Mesenchymal stem cell (in vitro differentiated cells and primary cell): ENCODE data around the gene RELL2.

Source experiments
- DNase-seq: peaks from one replicate; pipeline ENCODE4 v3.0.0-alpha.2; 2013
- H2AFZ ChIP-seq: one replicate; pipeline ENCODE4 v1.6.1; 2013; ENCODE audit warnings: low read depth, mild to moderate bottlenecking, control low read depth, inconsistent platforms, low read length, moderate library complexity
- H2AK5ac ChIP-seq: 2 replicates; pipeline ENCODE4 v1.6.1; 2013; ENCODE audit warnings: low read length, moderate library complexity, mild to moderate bottlenecking, inconsistent platforms; ENCODE audit not compliant: severe bottlenecking
- H2BK120ac ChIP-seq: one replicate; pipeline ENCODE4 v1.6.1; 2013; ENCODE audit warnings: low read depth, mild to moderate bottlenecking, inconsistent platforms, low read length, moderate library complexity
- H2BK12ac ChIP-seq, 2 experiments: one replicate each; pipeline ENCODE4 v1.6.1; 2013; ENCODE audit warnings: inconsistent platforms in 2 of 2, low read length in 2 of 2, mild to moderate bottlenecking in 2 of 2, moderate library complexity in 2 of 2, control low read depth in 1 of 2
- H2BK15ac ChIP-seq: one replicate; pipeline ENCODE4 v1.6.1; 2013; ENCODE audit warnings: mild to moderate bottlenecking, low read depth, inconsistent platforms; ENCODE audit not compliant: poor library complexity, severe bottlenecking
- H2BK5ac ChIP-seq: 2 replicates; pipeline ENCODE4 v1.6.1; 2013; ENCODE audit warnings: low read depth, mild to moderate bottlenecking, low read length, control low read depth, inconsistent platforms; ENCODE audit not compliant: poor library complexity, severe bottlenecking
- H3K14ac ChIP-seq, 2 experiments: one replicate each; pipeline ENCODE4 v1.6.1; 2013; ENCODE audit warnings: inconsistent platforms in 2 of 2, low read length in 2 of 2, control low read depth in 1 of 2, mild to moderate bottlenecking in 1 of 2, moderate library complexity in 1 of 2
- H3K18ac ChIP-seq, 2 experiments: one replicate each; pipeline ENCODE4 v1.6.1; 2013; ENCODE audit warnings: inconsistent platforms in 2 of 2, low read length in 2 of 2, control low read depth in 1 of 2, low read depth in 1 of 2, mild to moderate bottlenecking in 1 of 2
- H3K23ac ChIP-seq, 2 experiments: one replicate each; pipeline ENCODE4 v1.6.1; 2013; ENCODE audit warnings: inconsistent platforms in 2 of 2, low read length in 2 of 2, mild to moderate bottlenecking in 2 of 2, moderate library complexity in 2 of 2, control low read depth in 1 of 2
- H3K27ac ChIP-seq: 2 replicates; pipeline ENCODE4 v1.5.1; 2013; ENCODE audit warnings: mild to moderate bottlenecking, moderate library complexity, low read length, control low read depth, inconsistent platforms; ENCODE audit not compliant: poor library complexity, severe bottlenecking
- H3K27me3 ChIP-seq, 2 experiments: 2 replicates each; pipeline versions ENCODE4 v1.6.1 to v1.7.0; 2013; ENCODE audit warnings: low read length in 2 of 2, mild to moderate bottlenecking in 2 of 2, moderate library complexity in 2 of 2, control low read depth in 1 of 2, inconsistent platforms in 1 of 2; ENCODE audit not compliant: control insufficient read depth in 1 of 2, insufficient read depth in 1 of 2
- H3K36me3 ChIP-seq, 2 experiments: 2 replicates each; pipeline versions ENCODE4 v1.6.1 to v1.7.0; 2013; ENCODE audit warnings: low read length in 2 of 2, control low read depth in 1 of 2, inconsistent platforms in 1 of 2, low read depth in 1 of 2, mild to moderate bottlenecking in 1 of 2; ENCODE audit not compliant: insufficient read depth in 2 of 2, control insufficient read depth in 1 of 2
- H3K4ac ChIP-seq, 2 experiments: one replicate each; pipeline ENCODE4 v1.6.1; 2013; ENCODE audit warnings: inconsistent platforms in 2 of 2, low read length in 2 of 2, mild to moderate bottlenecking in 2 of 2, moderate library complexity in 2 of 2, control low read depth in 1 of 2, low read depth in 1 of 2
- H3K4me1 ChIP-seq: 2 replicates; pipeline ENCODE4 v1.6.1; 2013; ENCODE audit warnings: low read depth, low read length, control low read depth; ENCODE audit not compliant: control insufficient read depth, insufficient read depth
- H3K4me2 ChIP-seq: 2 replicates; pipeline ENCODE4 v1.6.1; 2013; ENCODE audit warnings: low read length, mild to moderate bottlenecking, inconsistent platforms; ENCODE audit not compliant: poor library complexity, severe bottlenecking
- H3K4me3 ChIP-seq, 2 experiments: 2 replicates each; pipeline versions ENCODE4 v1.5.1 to v1.7.0; 2013; ENCODE audit warnings: low read length in 2 of 2, mild to moderate bottlenecking in 2 of 2, control low read depth in 1 of 2, low read depth in 1 of 2; ENCODE audit not compliant: insufficient read depth in 1 of 2
- H3K79me1 ChIP-seq: replicated peaks from 2 replicates; pipeline ENCODE4 v1.6.1; 2013; ENCODE audit warnings: mild to moderate bottlenecking, control low read depth, low read length, inconsistent platforms; ENCODE audit not compliant: poor library complexity, severe bottlenecking
- H3K9ac ChIP-seq: 2 replicates; pipeline ENCODE4 v1.7.0; 2013; ENCODE audit warnings: mild to moderate bottlenecking, low read length, moderate library complexity
- H3K9me3 ChIP-seq: 2 replicates; pipeline ENCODE4 v1.7.0; 2013; ENCODE audit warnings: mild to moderate bottlenecking, low read length; ENCODE audit not compliant: control insufficient read depth
- H4K8ac ChIP-seq: one replicate; pipeline ENCODE4 v1.6.1; 2013; ENCODE audit warnings: inconsistent platforms, mild to moderate bottlenecking, low read length, moderate library complexity
- H4K91ac ChIP-seq: one replicate; pipeline ENCODE4 v1.6.1; 2013; ENCODE audit warnings: mild to moderate bottlenecking, low read length, inconsistent platforms
- WGBS: methylation state at CpG from one replicate; pipeline ENCODE4 v1.1.7; 2013; ENCODE audit warnings: mixed read lengths; 5-methylcytosine and 5-hydroxymethylcytosine counted together

The RELL2 gene

DNA sequence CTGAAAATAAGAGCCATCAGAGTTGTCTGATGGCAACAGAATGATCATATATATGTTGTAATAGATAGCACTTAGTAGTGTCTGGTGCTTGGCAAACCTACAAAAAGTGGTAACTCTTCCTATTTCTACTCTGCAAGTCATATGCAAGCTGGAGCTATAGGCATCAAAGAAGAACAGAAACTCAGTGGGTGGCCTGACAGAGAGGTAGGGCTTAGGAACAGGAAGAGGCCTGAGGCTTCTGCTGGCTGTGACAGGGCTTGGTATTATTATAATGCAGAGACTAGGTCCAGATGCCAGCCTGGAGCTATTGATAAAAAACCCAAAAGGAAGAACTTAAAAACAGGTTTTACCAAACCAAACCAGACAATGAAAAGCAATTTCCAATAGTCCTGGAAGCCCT is 13.6 kb upstream of the RELL2 start:
- no peak overlapping the region for H3K27ac ChIP-seq
- no peaks in the 10 kb centered on the region for H3K27me3 ChIP-seq
- H3K9ac ChIP-seq = no peak overlapping the region
- H2BK5ac ChIP-seq = no peak overlapping the region
- H3K18ac ChIP-seq = no peak overlapping the region
- no peak overlapping the region for H4K91ac ChIP-seq
- peaks cover 41 to 74% of the 10 kb centered on the region in 2 experiments for H3K36me3 ChIP-seq
- H3K79me1 ChIP-seq = peaks cover 9% of the 10 kb centered on the region
- no peak overlapping the region for H3K14ac ChIP-seq
- no peak overlapping the region for H4K8ac ChIP-seq
- no peak for DNase-seq
- no peak overlapping the region for H3K23ac ChIP-seq
- no peak overlapping the region for H2BK15ac ChIP-seq
- no peaks in the 10 kb centered on the region for H3K9me3 ChIP-seq
- H2AFZ ChIP-seq = no peak overlapping the region
- no peaks in the 10 kb centered on the region for H3K4me1 ChIP-seq
- no peak overlapping the region for H3K4ac ChIP-seq
- H2BK12ac ChIP-seq = no peak overlapping the region
- H3K4me2 ChIP-seq = no peak overlapping the region
- no peak overlapping the region for H2AK5ac ChIP-seq
- H2BK120ac ChIP-seq = no peak overlapping the region
- no peak overlapping the region for H3K4me3 ChIP-seq

DNA sequence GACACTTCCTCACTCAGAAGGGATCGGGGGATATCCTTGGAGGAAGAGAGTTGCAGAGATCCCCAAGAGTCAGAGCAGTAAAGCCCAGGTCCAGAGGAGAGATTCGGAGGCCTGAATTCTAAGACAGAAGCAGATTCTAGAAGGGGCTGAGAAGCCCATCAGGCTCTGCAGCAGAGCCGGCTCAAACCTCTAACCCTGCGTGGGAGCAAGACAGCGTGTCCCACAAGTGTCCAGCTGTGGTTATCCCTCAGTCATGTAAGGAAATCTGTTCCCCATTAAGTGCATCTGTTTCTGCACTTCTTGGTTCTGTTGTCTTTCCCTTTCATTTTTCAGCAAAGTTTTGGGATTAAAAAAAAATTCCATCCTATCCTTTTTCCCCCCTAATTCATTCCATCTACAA is 13.2 kb upstream of the RELL2 start:
- no peak overlapping the region for H3K23ac ChIP-seq
- H3K36me3 ChIP-seq = peaks cover 44 to 78% of the 10 kb centered on the region in 2 experiments
- H3K4me1 ChIP-seq = no peaks in the 10 kb centered on the region
- H3K9me3 ChIP-seq = no peaks in the 10 kb centered on the region
- H3K4me2 ChIP-seq = no peak overlapping the region
- no peak for DNase-seq
- H2BK120ac ChIP-seq = no peak overlapping the region
- peaks cover 12% of the 10 kb centered on the region for H3K79me1 ChIP-seq
- no peak overlapping the region for H2AFZ ChIP-seq
- no peak overlapping the region for H3K9ac ChIP-seq
- no peak overlapping the region for H4K91ac ChIP-seq
- H2AK5ac ChIP-seq = no peak overlapping the region
- no peak overlapping the region for H3K14ac ChIP-seq
- H3K27ac ChIP-seq = no peak overlapping the region
- H2BK15ac ChIP-seq = no peak overlapping the region
- H3K4me3 ChIP-seq = no peak overlapping the region
- H4K8ac ChIP-seq = no peak overlapping the region
- H3K4ac ChIP-seq = no peak overlapping the region
- no peak overlapping the region for H2BK12ac ChIP-seq
- H3K27me3 ChIP-seq = no peaks in the 10 kb centered on the region
- 95% methylated on average over 5 of the region's 5 CpGs for WGBS
- no peak overlapping the region for H3K18ac ChIP-seq
- H2BK5ac ChIP-seq = no peak overlapping the region

DNA sequence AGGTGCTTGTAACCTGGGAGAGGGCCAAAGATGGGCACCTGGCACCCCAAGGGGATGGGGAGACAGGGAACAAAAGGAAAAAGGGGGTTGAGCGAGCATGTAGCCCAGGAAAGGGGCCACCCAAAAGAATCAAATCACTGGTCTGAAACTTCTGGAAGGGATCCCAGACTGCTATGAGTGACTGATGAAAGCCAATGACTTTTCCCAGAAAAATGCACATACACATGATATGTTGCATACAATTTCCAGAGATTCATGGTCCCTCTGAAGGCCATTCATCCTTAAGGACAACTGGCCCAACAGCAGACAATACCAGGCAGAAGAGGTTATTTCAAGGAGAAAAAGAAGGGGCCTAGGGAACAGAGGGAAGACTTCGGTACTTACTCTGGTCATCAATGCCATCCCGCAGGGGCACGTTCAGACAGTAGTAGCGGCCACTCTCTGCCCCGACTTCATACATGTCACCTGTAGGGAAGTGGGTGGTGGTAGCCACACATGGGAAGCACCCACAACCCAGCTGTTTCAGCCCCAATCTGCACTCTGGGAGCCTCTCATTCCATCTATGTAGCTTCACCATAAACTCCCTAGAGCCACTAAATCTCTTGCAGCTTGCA is 8.5 kb upstream of the RELL2 start:
- 99% methylated on average over 6 of the region's 6 CpGs for WGBS
- Histone ChIP-seq H2BK120ac (no peak overlapping the region), H2BK12ac (no peak overlapping the region), H3K4ac (no peak overlapping the region), H3K27me3 (no peaks in the 10 kb centered on the region), H2AK5ac (no peak overlapping the region), H3K9me3 (no peaks in the 10 kb centered on the region), H4K91ac (no peak overlapping the region), H3K4me1 (no peaks in the 10 kb centered on the region), H3K9ac (no peak overlapping the region), H3K36me3 (peaks cover 44 to 83% of the 10 kb centered on the region in 2 experiments), H3K23ac (no peak overlapping the region), H3K4me3 (no peak overlapping the region), H3K18ac (no peak overlapping the region), H3K14ac (no peak overlapping the region), H2BK15ac (no peak overlapping the region), H2BK5ac (no peak overlapping the region), H3K27ac (no peak overlapping the region), H2AFZ (no peak overlapping the region), H3K4me2 (no peak overlapping the region), H3K79me1 (peaks cover 29% of the 10 kb centered on the region), H4K8ac (no peak overlapping the region)
- no peak for DNase-seq

DNA sequence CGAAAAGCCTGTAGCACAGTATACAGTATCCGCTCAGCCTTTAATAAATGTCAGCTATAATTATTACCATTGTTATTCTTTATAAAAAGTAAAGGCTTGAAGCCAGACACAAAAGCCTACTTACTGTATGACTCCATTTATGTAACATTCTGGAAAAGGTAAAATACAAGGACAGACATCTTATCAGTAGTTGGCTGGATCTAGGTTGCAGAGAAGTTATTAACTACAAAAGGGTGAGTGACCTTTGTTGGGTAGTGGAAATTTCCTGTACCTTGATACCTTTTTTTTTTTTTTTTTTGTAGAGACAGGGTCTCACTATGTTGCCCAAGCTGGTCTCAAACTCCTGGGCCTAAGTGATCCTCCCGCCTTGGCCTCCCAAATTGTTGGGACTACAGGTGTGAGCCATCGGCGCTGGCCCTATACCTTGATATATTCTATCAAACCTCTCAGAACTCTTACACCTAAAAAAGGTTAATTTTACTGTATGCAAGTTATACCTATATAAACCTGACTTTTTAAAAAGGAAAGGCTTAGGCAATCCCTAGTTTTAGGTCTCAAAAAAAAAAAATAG is 6.1 kb upstream of the RELL2 start:
- no peak overlapping the region for H3K4me2 ChIP-seq
- H2AK5ac ChIP-seq = no peak overlapping the region
- H2BK12ac ChIP-seq = no peak overlapping the region
- no peak overlapping the region for H4K8ac ChIP-seq
- H3K4ac ChIP-seq = no peak overlapping the region
- no peak overlapping the region for H3K18ac ChIP-seq
- WGBS = no CpG with 5 or more reads among the region's 5 CpGs
- H3K23ac ChIP-seq = no peak overlapping the region
- no peak overlapping the region for H2AFZ ChIP-seq
- no peak overlapping the region for H2BK120ac ChIP-seq
- no peak overlapping the region for H3K4me3 ChIP-seq
- H3K9ac ChIP-seq = no peak overlapping the region
- H3K4me1 ChIP-seq = peaks cover 4% of the 10 kb centered on the region
- H3K14ac ChIP-seq = no peak overlapping the region
- no peak for DNase-seq
- H3K27ac ChIP-seq = no peak overlapping the region
- no peak overlapping the region for H2BK15ac ChIP-seq
- H3K79me1 ChIP-seq = peaks cover 34% of the 10 kb centered on the region
- no peaks in the 10 kb centered on the region for H3K27me3 ChIP-seq
- H3K36me3 ChIP-seq = peaks cover 36 to 72% of the 10 kb centered on the region in 2 experiments
- no peaks in the 10 kb centered on the region for H3K9me3 ChIP-seq
- H4K91ac ChIP-seq = no peak overlapping the region
- no peak overlapping the region for H2BK5ac ChIP-seq
